Trophoblast cell (in vitro differentiated cells and primary cell): ENCODE results near the gene ABLIM2.

Source experiments
- DNase-seq, 2 donors: peaks; one replicate each; pipeline ENCODE4 v3.0.0-alpha.2; 2016
- H2AFZ ChIP-seq: 2 replicates; pipeline ENCODE4 v1.6.1; 2013; ENCODE audit warnings: low read length, moderate library complexity, mild to moderate bottlenecking; ENCODE audit not compliant: insufficient read depth, poor library complexity
- H2AK5ac ChIP-seq: 2 replicates; pipeline ENCODE4 v1.6.1; 2013; ENCODE audit warnings: mild to moderate bottlenecking, low read length
- H2BK120ac ChIP-seq: 2 replicates; pipeline ENCODE4 v1.6.1; 2013; ENCODE audit warnings: low read length, mild to moderate bottlenecking, moderate library complexity; ENCODE audit not compliant: insufficient read depth, poor library complexity
- H2BK12ac ChIP-seq: 2 replicates; pipeline ENCODE4 v1.6.1; 2013; ENCODE audit warnings: mild to moderate bottlenecking, low read length, moderate library complexity
- H2BK5ac ChIP-seq: 2 replicates; pipeline ENCODE4 v1.6.1; 2013; ENCODE audit warnings: low read length, low read depth, moderate library complexity, mild to moderate bottlenecking; ENCODE audit not compliant: poor library complexity
- H3K14ac ChIP-seq: 2 replicates; pipeline ENCODE4 v1.6.1; 2013; ENCODE audit warnings: mild to moderate bottlenecking, low read length
- H3K18ac ChIP-seq: 2 replicates; pipeline ENCODE4 v1.6.1; 2013; ENCODE audit warnings: mild to moderate bottlenecking, low read length
- H3K23ac ChIP-seq: 2 replicates; pipeline ENCODE4 v1.6.1; 2013; ENCODE audit warnings: low read length
- H3K27ac ChIP-seq: 2 replicates; pipeline ENCODE4 v1.5.1; 2013; ENCODE audit warnings: low read depth, mild to moderate bottlenecking, inconsistent platforms, low read length, moderate library complexity
- H3K27me3 ChIP-seq: 2 replicates; pipeline ENCODE4 v1.6.1; 2013; ENCODE audit warnings: inconsistent platforms, mild to moderate bottlenecking, low read length, moderate library complexity; ENCODE audit not compliant: insufficient read depth
- H3K36me3 ChIP-seq, 2 experiments: 1 replicate in 1 of 2; 2 replicates in 1 of 2; pipeline ENCODE4 v1.6.1; 2013; ENCODE audit warnings: low read length in 2 of 2, mild to moderate bottlenecking in 2 of 2, moderate library complexity in 1 of 2; ENCODE audit not compliant: insufficient read depth in 2 of 2, control insufficient read depth in 1 of 2
- H3K4ac ChIP-seq: 2 replicates; pipeline ENCODE4 v1.6.1; 2013; ENCODE audit warnings: low read depth, mild to moderate bottlenecking, low read length, moderate library complexity
- H3K4me1 ChIP-seq, 2 experiments: 1 replicate in 1 of 2; 2 replicates in 1 of 2; pipeline ENCODE4 v1.6.1; 2013; ENCODE audit warnings: low read length in 2 of 2, mild to moderate bottlenecking in 2 of 2, moderate library complexity in 1 of 2; ENCODE audit not compliant: insufficient read depth in 2 of 2, control insufficient read depth in 1 of 2
- H3K4me2 ChIP-seq: 2 replicates; pipeline ENCODE4 v1.6.1; 2013; ENCODE audit warnings: inconsistent platforms, mild to moderate bottlenecking, low read length, moderate library complexity
- H3K4me3 ChIP-seq: 2 replicates; pipeline ENCODE4 v1.5.1; 2013; ENCODE audit warnings: mild to moderate bottlenecking, low read depth, low read length, inconsistent platforms
- H3K79me1 ChIP-seq: one replicate; pipeline ENCODE4 v1.6.1; 2013; ENCODE audit warnings: low read length
- H3K79me2 ChIP-seq: 2 replicates; pipeline ENCODE4 v1.6.1; 2013; ENCODE audit warnings: low read length, mild to moderate bottlenecking; ENCODE audit not compliant: control insufficient read depth, insufficient read depth, poor library complexity
- H3K9ac ChIP-seq: 2 replicates; pipeline ENCODE4 v1.6.1; 2013; ENCODE audit warnings: mild to moderate bottlenecking, low read length
- H3K9me3 ChIP-seq: 2 replicates; pipeline ENCODE4 v1.6.1; 2013; ENCODE audit warnings: low read depth, mild to moderate bottlenecking, control low read depth, inconsistent platforms, low read length; ENCODE audit not compliant: insufficient read depth
- H4K12ac ChIP-seq: 2 replicates; pipeline ENCODE4 v1.6.1; 2013; ENCODE audit warnings: low read depth, mild to moderate bottlenecking, low read length, moderate library complexity
- H4K8ac ChIP-seq: 2 replicates; pipeline ENCODE4 v1.6.1; 2013; ENCODE audit warnings: low read depth, mild to moderate bottlenecking, low read length, moderate library complexity
- H4K91ac ChIP-seq: one replicate; pipeline ENCODE4 v1.6.1; 2013; ENCODE audit warnings: low read depth, mild to moderate bottlenecking, low read length, moderate library complexity
- WGBS: extraction: QIAGEN DNeasy Blood & Tissue Kit; methylation state at CpG from one replicate; pipeline ENCODE4 v1.1.7; 2013; ENCODE audit warnings: missing lambda C conversion rate; ENCODE audit not compliant: insufficient read length, insufficient coverage; ENCODE audit errors: extremely low coverage; 5-methylcytosine and 5-hydroxymethylcytosine counted together

Gene ABLIM2

GRCh38 chr4:8102831-8103230 lies 55.8 kb downstream of the ABLIM2 start:
- no peaks in the 10 kb centered on the region for H3K36me3 ChIP-seq
- H3K79me1 ChIP-seq, result no peaks in the 10 kb centered on the region
- peak overlapping the region; percentile 63 for H3K23ac ChIP-seq
- no peak overlapping the region for H3K4me2 ChIP-seq
- H3K9me3 ChIP-seq, result peaks cover 6% of the 10 kb centered on the region
- H2BK12ac ChIP-seq, result no peak overlapping the region
- H4K8ac ChIP-seq, result no peak overlapping the region
- H3K4ac ChIP-seq, result no peak overlapping the region
- no peaks in the 10 kb centered on the region for H3K79me2 ChIP-seq
- H3K27ac ChIP-seq, result no peak overlapping the region
- H2BK5ac ChIP-seq, result no peak overlapping the region
- no peak overlapping the region for H2AFZ ChIP-seq
- no peak overlapping the region for H2AK5ac ChIP-seq
- no peak overlapping the region for H3K14ac ChIP-seq
- no CpG with 5 or more reads among the region's 11 CpGs for WGBS
- no peak overlapping the region for H4K12ac ChIP-seq
- peak overlapping the region; percentile 41 for H3K4me3 ChIP-seq
- no peak overlapping the region for H2BK120ac ChIP-seq
- H3K27me3 ChIP-seq, result no peaks in the 10 kb centered on the region
- no peaks in the 10 kb centered on the region for H3K4me1 ChIP-seq
- DNase-seq, result no peak
- no peak overlapping the region for H3K9ac ChIP-seq
- H4K91ac ChIP-seq, result no peak overlapping the region
- no peak overlapping the region for H3K18ac ChIP-seq

GRCh38 chr4:8102076-8102355 lies 56.6 kb downstream of the ABLIM2 start:
- Histone ChIP-seq H2BK12ac (no peak overlapping the region), H3K27me3 (no peaks in the 10 kb centered on the region)
- no peak for DNase-seq

GRCh38 chr4:8101213-8102075 lies 57.2 kb downstream of the ABLIM2 start:
- Histone ChIP-seq H3K4me1 (no peaks in the 10 kb centered on the region), H2BK12ac (no peak overlapping the region), H4K12ac (no peak overlapping the region), H3K14ac (no peak overlapping the region), H2BK5ac (no peak overlapping the region), H3K79me1 (no peaks in the 10 kb centered on the region), H2AFZ (no peak overlapping the region), H3K18ac (no peak overlapping the region), H3K23ac (no peak overlapping the region), H3K9me3 (peaks cover 3% of the 10 kb centered on the region), H2AK5ac (no peak overlapping the region), H3K4me2 (no peak overlapping the region), H3K79me2 (no peaks in the 10 kb centered on the region), H3K9ac (no peak overlapping the region), H3K27ac (no peak overlapping the region), H3K36me3 (no peaks in the 10 kb centered on the region), H3K4me3 (no peak overlapping the region), H3K4ac (no peak overlapping the region), H4K91ac (no peak overlapping the region), H4K8ac (no peak overlapping the region), H2BK120ac (no peak overlapping the region), H3K27me3 (no peaks in the 10 kb centered on the region)
- DNase-seq, result peak; percentile 7 to 39
- no CpG with 5 or more reads among the region's 23 CpGs for WGBS

More at GRCh38 chr4:8102076-8102355, 56.6 kb downstream of the ABLIM2 start:
- no peak overlapping the region for H4K12ac ChIP-seq
- no peak overlapping the region for H3K18ac ChIP-seq
- no peak overlapping the region for H3K4ac ChIP-seq
- no peaks in the 10 kb centered on the region for H3K79me1 ChIP-seq
- H2AK5ac ChIP-seq, result no peak overlapping the region
- H4K91ac ChIP-seq, result no peak overlapping the region
- H3K79me2 ChIP-seq, result no peaks in the 10 kb centered on the region
- H3K9me3 ChIP-seq, result peaks cover 3% of the 10 kb centered on the region
- no peaks in the 10 kb centered on the region for H3K36me3 ChIP-seq
- no peak overlapping the region for H2AFZ ChIP-seq
- no CpG with 5 or more reads among the region's 3 CpGs for WGBS
- H2BK120ac ChIP-seq, result no peak overlapping the region
- no peak overlapping the region for H3K4me3 ChIP-seq
- H3K9ac ChIP-seq, result no peak overlapping the region
- H3K4me2 ChIP-seq, result no peak overlapping the region
- no peak overlapping the region for H3K27ac ChIP-seq
- H3K23ac ChIP-seq, result no peak overlapping the region
- H4K8ac ChIP-seq, result no peak overlapping the region
- H3K14ac ChIP-seq, result no peak overlapping the region
- no peaks in the 10 kb centered on the region for H3K4me1 ChIP-seq
- H2BK5ac ChIP-seq, result no peak overlapping the region

- H3K4me3 ChIP-seq, result no peak overlapping the region
- no peaks in the 10 kb centered on the region for H3K4me1 ChIP-seq
- H3K9me3 ChIP-seq, result peaks cover 5% of the 10 kb centered on the region
- H3K79me2 ChIP-seq, result no peaks in the 10 kb centered on the region
- no peak overlapping the region for H3K27ac ChIP-seq
- H4K91ac ChIP-seq, result no peak overlapping the region
- no peak overlapping the region for H4K8ac ChIP-seq
- H4K12ac ChIP-seq, result no peak overlapping the region
- H3K9ac ChIP-seq, result no peak overlapping the region
- no peak overlapping the region for H2AFZ ChIP-seq
- H2BK120ac ChIP-seq, result no peak overlapping the region
- no peaks in the 10 kb centered on the region for H3K27me3 ChIP-seq
- no peak overlapping the region for H2BK5ac ChIP-seq
- DNase-seq, result no peak
- H2BK12ac ChIP-seq, result no peak overlapping the region
- no CpG with 5 or more reads among the region's 4 CpGs for WGBS
- no peaks in the 10 kb centered on the region for H3K79me1 ChIP-seq
- H3K18ac ChIP-seq, result no peak overlapping the region
- H3K23ac ChIP-seq, result no peak overlapping the region
- no peak overlapping the region for H3K4ac ChIP-seq
- H2AK5ac ChIP-seq, result no peak overlapping the region
- no peak overlapping the region for H3K4me2 ChIP-seq
- no peaks in the 10 kb centered on the region for H3K36me3 ChIP-seq
- H3K14ac ChIP-seq, result no peak overlapping the region
Measured at GRCh38 chr4:8099981-8100464, 58.6 kb downstream of the ABLIM2 start.
